Measurements from ENCODE around the gene HBEGF. TPM values are rescaled to one million over a fixed set of nuclear protein-coding genes. Genes with fewer than 3 reads are reported as not detected.

HBEGF gene, protein sequence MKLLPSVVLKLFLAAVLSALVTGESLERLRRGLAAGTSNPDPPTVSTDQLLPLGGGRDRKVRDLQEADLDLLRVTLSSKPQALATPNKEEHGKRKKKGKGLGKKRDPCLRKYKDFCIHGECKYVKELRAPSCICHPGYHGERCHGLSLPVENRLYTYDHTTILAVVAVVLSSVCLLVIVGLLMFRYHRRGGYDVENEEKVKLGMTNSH
- 10 to 100 TPM in 3 of 5 donors, 1 to 10 TPM in 2; 1.2 to 39.8 (median 27.7) TPM for total RNA-seq
- 10 to 100 TPM in 2 of 3 donors, 1 to 10 TPM in 1; 8.5 to 15.0 (median 11.8) TPM for polyA plus RNA-seq
- long read RNA-seq, donor 1, result 0 reads
- long read RNA-seq, donor 2, partial matches to known transcripts, result 0 of 2 reads
- long read RNA-seq, donor 2, other reads (novel, unspliced or antisense), result 0 of 2 reads
- long read RNA-seq, donor 3, partial matches to known transcripts, result 0 of 1 reads
- long read RNA-seq, donor 3, other reads (novel, unspliced or antisense), result 0 of 1 reads
- long read RNA-seq, donor 4, partial matches to known transcripts, result 0 of 1 reads
- long read RNA-seq, donor 4, other reads (novel, unspliced or antisense), result 0 of 1 reads
- long read RNA-seq, donor 5, partial matches to known transcripts, result 0 of 1 reads
- long read RNA-seq, donor 5, other reads (novel, unspliced or antisense), result 0 of 1 reads
- long read RNA-seq, donor 6, partial matches to known transcripts, result 0 of 6 reads
- long read RNA-seq, donor 6, other reads (novel, unspliced or antisense), result 0 of 6 reads
- long read RNA-seq, donor 7, result 0 reads
- long read RNA-seq, donor 8, partial matches to known transcripts, result 0 of 5 reads
- long read RNA-seq, donor 8, other reads (novel, unspliced or antisense), result 0 of 5 reads
- long read RNA-seq, donor 9, partial matches to known transcripts, result 0 of 2 reads
- long read RNA-seq, donor 9, other reads (novel, unspliced or antisense), result 0 of 2 reads
- long read RNA-seq, donor 10, partial matches to known transcripts, result 0 of 1 reads
- long read RNA-seq, donor 10, other reads (novel, unspliced or antisense), result 0 of 1 reads

DNA sequence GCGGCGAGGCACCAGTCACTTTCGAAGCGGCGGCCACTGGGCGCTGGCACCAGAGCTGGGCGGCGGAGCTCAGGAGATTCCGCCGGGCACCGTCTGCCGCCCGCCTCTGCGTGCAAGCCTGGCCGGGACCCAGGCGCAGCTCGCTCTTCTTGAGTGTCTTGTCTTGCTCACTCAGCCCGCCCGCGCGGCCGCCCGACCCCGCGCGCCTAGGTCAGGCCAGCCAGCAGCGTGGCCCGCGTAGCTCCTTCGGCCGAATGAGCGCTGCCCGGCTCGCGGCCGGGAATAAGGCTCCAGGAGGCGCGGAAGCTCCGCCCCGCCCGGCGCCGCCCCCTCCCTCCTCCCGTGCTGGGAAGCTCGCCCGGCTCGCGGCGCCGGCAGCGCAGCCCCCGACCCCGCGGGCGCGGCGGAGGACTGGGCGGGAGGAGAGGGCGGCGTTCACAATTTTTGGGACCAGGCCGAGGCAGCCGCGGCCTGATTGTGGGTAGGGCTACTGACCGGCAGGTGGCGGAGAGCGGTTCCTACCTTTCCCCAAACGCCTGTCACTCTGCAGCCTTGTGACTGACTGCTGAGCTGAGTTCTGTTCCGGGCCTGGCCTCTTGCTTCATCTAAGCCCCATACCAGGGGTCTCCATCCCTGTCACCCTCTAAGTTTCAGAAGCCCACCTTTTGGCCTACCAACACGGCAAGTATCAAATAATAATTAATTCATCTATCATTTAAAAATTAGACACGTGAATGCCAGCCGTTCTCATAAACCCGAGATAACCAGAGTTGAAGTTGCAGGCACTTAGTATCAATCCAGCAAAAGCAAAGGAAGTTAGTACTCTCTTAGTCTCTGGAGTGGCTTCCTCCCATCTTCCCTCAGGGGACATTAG, at the start of gene HBEGF:
Gene HBEGF, minus strand, starts transcription at position 256 of the 874 bp plus-strand sequence. CDS start 275 bp downstream, outside the sequence.
- H3K9me3 ChIP-seq, result no peaks in the 10 kb centered on the region
- TF ChIP-seq EP300 (IDR thresholded peaks at IDR 0.05) (no peak), POLR2A (IDR thresholded peaks at IDR 0.05) (peak in 2 of 4 donors; percentile 39 to 83), POLR2AphosphoS5 (IDR thresholded peaks at IDR 0.05) (peak; percentile 91 to 97 (median 96))
- TF ChIP-seq, protein P1, sequence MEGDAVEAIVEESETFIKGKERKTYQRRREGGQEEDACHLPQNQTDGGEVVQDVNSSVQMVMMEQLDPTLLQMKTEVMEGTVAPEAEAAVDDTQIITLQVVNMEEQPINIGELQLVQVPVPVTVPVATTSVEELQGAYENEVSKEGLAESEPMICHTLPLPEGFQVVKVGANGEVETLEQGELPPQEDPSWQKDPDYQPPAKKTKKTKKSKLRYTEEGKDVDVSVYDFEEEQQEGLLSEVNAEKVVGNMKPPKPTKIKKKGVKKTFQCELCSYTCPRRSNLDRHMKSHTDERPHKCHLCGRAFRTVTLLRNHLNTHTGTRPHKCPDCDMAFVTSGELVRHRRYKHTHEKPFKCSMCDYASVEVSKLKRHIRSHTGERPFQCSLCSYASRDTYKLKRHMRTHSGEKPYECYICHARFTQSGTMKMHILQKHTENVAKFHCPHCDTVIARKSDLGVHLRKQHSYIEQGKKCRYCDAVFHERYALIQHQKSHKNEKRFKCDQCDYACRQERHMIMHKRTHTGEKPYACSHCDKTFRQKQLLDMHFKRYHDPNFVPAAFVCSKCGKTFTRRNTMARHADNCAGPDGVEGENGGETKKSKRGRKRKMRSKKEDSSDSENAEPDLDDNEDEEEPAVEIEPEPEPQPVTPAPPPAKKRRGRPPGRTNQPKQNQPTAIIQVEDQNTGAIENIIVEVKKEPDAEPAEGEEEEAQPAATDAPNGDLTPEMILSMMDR (IDR thresholded peaks at IDR 0.05), result peak in 5 of 7 experiments; percentile 43 to 65 (median 55)
- peak within 1 kb of the TSS; percentile 74 to 91 (median 88) for H3K4me3 ChIP-seq
- H3K36me3 ChIP-seq, result peaks cover 6 to 27% (median 12%) of the 10 kb centered on the region in 4 donors
- intact Hi-C loops (cut with DNase I; ENCODE audit: low total_unique reads), result loop anchor here (5.0 kb wide), 1 partner anchor 99 kb away; no protein-coding TSS in a partner anchor
- peaks cover 54 to 71% (median 67%) of the 10 kb centered on the region in 4 donors for H3K4me1 ChIP-seq
- H3K27me3 ChIP-seq, result no peaks in the 10 kb centered on the region
- peak within 1 kb of the TSS; percentile 88 to 93 (median 90) for H3K27ac ChIP-seq
- peak; percentile 93 to 94 for DNase-seq
- WGBS, 5 donors, result 0 to 2% (median 1%) methylated on average over 17 to 72 of the region's 72 CpGs

DNA sequence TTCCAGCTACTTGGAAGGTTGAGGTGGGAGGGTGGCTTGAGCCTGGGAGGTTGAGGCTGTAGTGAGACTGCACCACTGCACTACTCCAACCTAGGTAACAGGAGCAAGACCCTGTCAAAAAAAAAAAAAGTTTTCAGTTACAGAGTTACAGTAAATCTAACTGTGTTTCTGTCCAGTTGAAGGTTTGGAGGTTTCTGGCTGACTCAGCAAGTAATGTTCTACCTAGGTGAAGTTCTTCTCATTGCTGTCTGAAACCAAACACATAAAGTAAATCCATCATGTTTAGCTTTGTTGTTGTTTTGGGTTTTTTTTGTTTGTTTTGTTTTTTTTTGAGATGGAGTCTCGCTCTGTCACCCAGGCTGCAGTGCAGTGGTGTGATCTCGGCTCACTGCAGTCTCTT, 47.3 kb upstream of the HBEGF start:
- Histone ChIP-seq H3K9me3 (no peaks in the 10 kb centered on the region), H3K4me3 (no peak overlapping the region), H3K4me1 (no peaks in the 10 kb centered on the region), H3K36me3 (peaks cover 0 to 6% (median 0%) of the 10 kb centered on the region in 4 donors), H3K27ac (no peak overlapping the region), H3K27me3 (no peaks in the 10 kb centered on the region)
- 90 to 98% (median 95%) methylated on average over 2 of the region's 2 CpGs for WGBS, 5 donors
- DNase-seq, result no peak
- no peak for TF ChIP-seq EP300 (IDR thresholded peaks at IDR 0.05)
- no peak for TF ChIP-seq POLR2AphosphoS5 (IDR thresholded peaks at IDR 0.05)
- TF ChIP-seq, protein P1 (IDR thresholded peaks at IDR 0.05), result no peak
- no peak for TF ChIP-seq POLR2A (IDR thresholded peaks at IDR 0.05)
- intact Hi-C loops (cut with DNase I; ENCODE audit: low total_unique reads), result no loop called here

DNA sequence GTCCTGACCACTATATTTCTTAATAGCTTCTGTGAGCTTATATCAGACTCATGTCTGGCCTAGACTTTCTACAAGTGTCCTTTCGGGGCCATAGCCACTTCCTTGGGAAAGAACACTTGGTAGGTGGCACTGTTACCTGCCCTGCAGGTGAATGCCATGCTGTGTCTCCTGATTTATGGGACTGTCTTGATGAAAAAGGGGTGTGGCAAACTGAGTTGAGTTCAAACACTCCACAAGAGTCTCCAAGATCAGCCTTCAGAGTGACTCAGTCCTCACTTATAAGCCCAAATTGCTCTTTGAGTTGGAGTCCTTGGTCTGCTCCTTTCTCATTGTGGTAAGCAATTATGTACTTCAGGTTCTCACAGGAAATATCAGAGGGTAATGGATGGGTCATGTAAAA, 45.3 kb upstream of the HBEGF start:
- Histone ChIP-seq H3K4me1 (no peaks in the 10 kb centered on the region), H3K4me3 (no peak overlapping the region), H3K27ac (no peak overlapping the region), H3K9me3 (no peaks in the 10 kb centered on the region), H3K27me3 (no peaks in the 10 kb centered on the region), H3K36me3 (peaks cover 0 to 6% (median 0%) of the 10 kb centered on the region in 4 donors)
- DNase-seq, result no peak
- intact Hi-C loops (cut with DNase I; ENCODE audit: low total_unique reads), result no loop called here
- WGBS, 5 donors, result 81 to 100% (median 93%) methylated on average over 1 of the region's 1 CpG
- no peak for TF ChIP-seq EP300 (IDR thresholded peaks at IDR 0.05)
- TF ChIP-seq, protein P1 (IDR thresholded peaks at IDR 0.05), result no peak
- TF ChIP-seq POLR2AphosphoS5 (IDR thresholded peaks at IDR 0.05), result no peak
- no peak for TF ChIP-seq POLR2A (IDR thresholded peaks at IDR 0.05)

All from stomach (tissue), 19 donors.